Upper lobe of right lung (tissue), 1 donor: ENCODE data around the gene PITRM1. TPM values are rescaled to one million over a fixed set of nuclear protein-coding genes. Genes with fewer than 3 reads are reported as not detected.
A peak's percentile ranks its signal among the peaks of the same experiment; 100 is the strongest.

ENCODE experiments used
- ATAC-seq: fragments of 200-7000 bp; cut with Tn5 transposase; one replicate; pipeline ENCODE4 v1.9.1; 2020; ENCODE audit warnings: mild to moderate bottlenecking, moderate library complexity
- DNase-seq: peaks from one replicate; pipeline ENCODE4 v3.0.0-alpha.2; 2020
- H3K27ac ChIP-seq: fragments of 200-600 bp; one replicate; pipeline ENCODE4 v1.8.0; 2022
- H3K27me3 ChIP-seq: fragments of 200-600 bp; one replicate; pipeline ENCODE4 v1.8.0; 2022; ENCODE audit warnings: mild to moderate bottlenecking
- H3K36me3 ChIP-seq: fragments of 200-600 bp; one replicate; pipeline ENCODE4 v1.8.0; 2022
- H3K4me1 ChIP-seq: fragments of 200-600 bp; one replicate; pipeline ENCODE4 v1.8.0; 2022
- H3K4me3 ChIP-seq: fragments of 200-600 bp; one replicate; pipeline ENCODE4 v1.8.0; 2022; ENCODE audit warnings: mild to moderate bottlenecking
- H3K9me3 ChIP-seq: fragments of 200-600 bp; one replicate; pipeline ENCODE4 v1.8.0; 2022
- intact Hi-C: fragments of 100-400 bp; cut with DNase I; formaldehyde crosslinking; loops from one replicate; pipeline ENCODE4 v1.11.0; 2022
- total RNA-seq: library from RNA; stranded (reverse); fragmentation: NEBNext Ultra II Directional; extraction: Animal tissue kit (Norgen Biotek cat#: 25700); gene quantifications from one replicate; pipeline ENCODE4 v1.2.1, GENCODE V29; 2021
- TF ChIP-seq, protein P1 (sequence below): fragments of 200-600 bp; IDR thresholded peaks from one replicate; pipeline ENCODE4 v1.8.0; 2022; ENCODE audit warnings: antibody characterized with exemption
- donor health status: DM: no; HTN: yes; CAD: no; lungs with severe emphysema.

The PITRM1 gene
- total RNA-seq, 1 donor from 2014 or later, result 65.0 TPM

DNA sequence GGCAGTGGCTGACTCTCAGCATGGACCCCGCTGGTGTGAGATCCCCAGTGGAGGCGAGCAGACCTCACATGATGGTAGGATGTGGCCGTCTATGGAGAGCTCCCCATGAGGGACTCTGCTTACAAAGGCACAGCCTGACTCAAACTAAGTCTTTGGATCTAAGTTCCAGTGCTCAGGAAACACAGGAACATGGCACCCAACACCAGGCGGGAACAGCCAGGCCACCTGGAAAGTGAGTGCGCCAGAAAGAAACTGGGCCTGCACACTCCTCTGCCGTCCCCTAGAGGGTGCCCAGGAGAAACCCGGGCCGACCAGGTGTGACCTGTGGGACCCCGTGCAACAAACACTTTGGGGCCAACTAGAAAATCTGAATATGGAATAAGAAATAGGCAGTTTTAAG, 10.0 kb downstream of the PITRM1 start:
- ATAC-seq (peak; percentile 32), DNase-seq (no peak)
- H3K27me3 ChIP-seq, result no peaks in the 10 kb centered on the region
- no peak overlapping the region for H3K4me3 ChIP-seq
- H3K36me3 ChIP-seq, result peaks cover 94% of the 10 kb centered on the region
- H3K9me3 ChIP-seq, result no peaks in the 10 kb centered on the region
- no peak overlapping the region for H3K27ac ChIP-seq
- H3K4me1 ChIP-seq, result no peaks in the 10 kb centered on the region
- intact Hi-C loops, result no loop called here
- TF ChIP-seq, protein P1, sequence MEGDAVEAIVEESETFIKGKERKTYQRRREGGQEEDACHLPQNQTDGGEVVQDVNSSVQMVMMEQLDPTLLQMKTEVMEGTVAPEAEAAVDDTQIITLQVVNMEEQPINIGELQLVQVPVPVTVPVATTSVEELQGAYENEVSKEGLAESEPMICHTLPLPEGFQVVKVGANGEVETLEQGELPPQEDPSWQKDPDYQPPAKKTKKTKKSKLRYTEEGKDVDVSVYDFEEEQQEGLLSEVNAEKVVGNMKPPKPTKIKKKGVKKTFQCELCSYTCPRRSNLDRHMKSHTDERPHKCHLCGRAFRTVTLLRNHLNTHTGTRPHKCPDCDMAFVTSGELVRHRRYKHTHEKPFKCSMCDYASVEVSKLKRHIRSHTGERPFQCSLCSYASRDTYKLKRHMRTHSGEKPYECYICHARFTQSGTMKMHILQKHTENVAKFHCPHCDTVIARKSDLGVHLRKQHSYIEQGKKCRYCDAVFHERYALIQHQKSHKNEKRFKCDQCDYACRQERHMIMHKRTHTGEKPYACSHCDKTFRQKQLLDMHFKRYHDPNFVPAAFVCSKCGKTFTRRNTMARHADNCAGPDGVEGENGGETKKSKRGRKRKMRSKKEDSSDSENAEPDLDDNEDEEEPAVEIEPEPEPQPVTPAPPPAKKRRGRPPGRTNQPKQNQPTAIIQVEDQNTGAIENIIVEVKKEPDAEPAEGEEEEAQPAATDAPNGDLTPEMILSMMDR, result no peak

DNA sequence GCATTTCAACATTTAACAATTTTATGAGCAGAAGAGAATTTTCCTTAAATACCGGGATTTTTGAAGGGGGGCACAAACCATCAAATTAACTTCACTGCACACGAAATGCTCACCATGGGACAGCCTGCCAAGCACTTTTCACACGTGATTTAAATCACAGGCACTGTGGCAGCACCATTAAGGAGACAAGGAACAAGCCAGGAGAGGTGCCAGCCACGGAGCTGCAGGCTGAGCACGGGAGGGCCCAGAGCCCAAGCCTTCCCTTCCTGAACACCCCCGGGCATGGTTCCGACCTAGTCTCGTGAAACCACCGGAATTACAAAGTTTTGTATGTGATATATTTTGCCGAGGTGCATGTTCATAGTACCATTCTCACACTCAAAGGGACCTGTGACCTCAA, 13.4 kb downstream of the PITRM1 start:
- H3K27ac ChIP-seq, result no peak overlapping the region
- intact Hi-C loops, result no loop called here
- H3K4me3 ChIP-seq, result no peak overlapping the region
- H3K36me3 ChIP-seq, result peaks cover 94% of the 10 kb centered on the region
- H3K27me3 ChIP-seq, result no peaks in the 10 kb centered on the region
- no peaks in the 10 kb centered on the region for H3K9me3 ChIP-seq
- DNase-seq (no peak), ATAC-seq (no peak)
- H3K4me1 ChIP-seq, result no peaks in the 10 kb centered on the region
- TF ChIP-seq, protein P1, result no peak

DNA sequence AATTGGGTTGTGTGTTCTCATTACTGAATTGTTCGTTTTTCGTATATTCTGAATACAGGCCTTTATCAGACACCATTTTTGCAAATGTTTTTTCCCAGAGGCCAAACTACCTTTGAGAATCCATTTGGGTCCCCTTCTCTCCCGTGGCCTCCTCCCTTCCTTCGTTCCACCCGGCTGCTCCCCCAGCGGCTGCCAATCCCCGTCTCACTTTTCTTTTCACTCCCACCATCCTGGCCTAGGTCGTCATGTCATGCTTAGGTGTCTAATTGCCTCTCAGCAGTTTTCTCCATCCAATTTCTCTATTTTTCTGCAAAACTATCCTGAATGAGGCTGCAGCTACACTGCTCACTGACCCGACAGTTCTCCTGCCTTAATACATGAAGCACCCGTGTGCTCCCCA, 17.9 kb downstream of the PITRM1 start:
- H3K4me3 ChIP-seq, result no peak overlapping the region
- peaks cover 99% of the 10 kb centered on the region for H3K36me3 ChIP-seq
- peak; percentile 32 for DNase-seq
- TF ChIP-seq, protein P1, result no peak
- no peaks in the 10 kb centered on the region for H3K9me3 ChIP-seq
- intact Hi-C loops, result no loop called here
- no peak for ATAC-seq
- no peak overlapping the region for H3K27ac ChIP-seq
- H3K27me3 ChIP-seq, result no peaks in the 10 kb centered on the region
- H3K4me1 ChIP-seq, result no peaks in the 10 kb centered on the region

DNA sequence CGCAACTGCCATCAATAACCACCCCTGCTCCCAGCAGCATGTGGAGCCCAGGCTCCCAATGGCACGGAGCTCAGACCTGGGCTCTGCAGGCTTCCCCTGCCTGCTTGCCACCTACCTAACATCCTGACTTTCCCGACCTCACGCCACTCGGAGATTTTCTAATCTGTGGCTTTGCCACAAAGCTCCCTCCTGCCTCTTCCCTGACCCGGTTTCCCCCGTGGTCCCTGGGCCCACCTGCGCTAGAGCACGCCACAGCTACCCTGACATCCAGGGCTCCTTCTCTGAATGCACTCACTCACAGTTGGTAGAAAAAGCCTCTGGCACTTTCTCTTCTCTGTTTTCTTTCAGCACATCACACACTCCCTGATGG, 20.0 kb downstream of the PITRM1 start:
- Histone ChIP-seq H3K36me3 (peaks cover 97% of the 10 kb centered on the region), H3K4me1 (no peaks in the 10 kb centered on the region), H3K4me3 (no peak overlapping the region), H3K27ac (no peak overlapping the region), H3K27me3 (no peaks in the 10 kb centered on the region), H3K9me3 (no peaks in the 10 kb centered on the region)
- no peak for ATAC-seq
- intact Hi-C loops, result no loop called here
- TF ChIP-seq, protein P1, result no peak
- no peak for DNase-seq

DNA sequence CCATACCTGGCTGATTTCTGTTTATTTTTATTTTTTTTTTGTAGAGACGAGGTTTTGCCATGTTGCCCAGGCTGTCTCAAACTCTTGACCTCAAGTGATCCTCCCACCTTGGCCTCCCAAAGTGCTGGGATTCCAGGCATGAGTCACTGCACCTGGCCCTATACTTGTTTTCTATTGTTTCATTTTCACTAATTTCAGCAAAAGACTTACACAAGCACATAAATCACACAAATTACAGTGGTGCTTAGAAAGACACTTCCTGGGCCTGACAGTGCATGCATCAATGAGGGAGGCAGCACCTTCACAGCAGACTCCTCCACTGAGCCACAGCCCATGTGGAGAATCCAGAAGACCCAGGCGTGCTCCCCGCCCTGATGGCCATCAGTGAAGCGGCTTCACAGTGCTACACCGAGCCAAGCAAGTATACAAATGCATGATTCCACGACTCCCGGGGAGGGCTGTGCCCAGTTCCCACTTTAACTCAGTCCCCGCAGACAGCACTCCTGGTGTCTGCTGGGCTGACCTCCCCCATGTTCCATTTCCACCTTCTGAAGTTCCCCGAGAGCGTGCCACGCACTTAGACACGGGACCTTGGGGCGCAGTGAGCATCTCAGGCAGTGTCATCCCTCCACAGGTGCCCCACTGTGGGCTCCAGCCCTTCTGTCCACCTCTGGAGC, 20.6 kb downstream of the PITRM1 start:
- Histone ChIP-seq H3K4me3 (no peak overlapping the region), H3K36me3 (peaks cover 97% of the 10 kb centered on the region), H3K27ac (no peak overlapping the region), H3K9me3 (no peaks in the 10 kb centered on the region), H3K4me1 (no peaks in the 10 kb centered on the region), H3K27me3 (no peaks in the 10 kb centered on the region)
- ATAC-seq, result peak; percentile 19
- intact Hi-C loops, result no loop called here
- TF ChIP-seq, protein P1, result no peak
- DNase-seq, result peak; percentile 47

DNA sequence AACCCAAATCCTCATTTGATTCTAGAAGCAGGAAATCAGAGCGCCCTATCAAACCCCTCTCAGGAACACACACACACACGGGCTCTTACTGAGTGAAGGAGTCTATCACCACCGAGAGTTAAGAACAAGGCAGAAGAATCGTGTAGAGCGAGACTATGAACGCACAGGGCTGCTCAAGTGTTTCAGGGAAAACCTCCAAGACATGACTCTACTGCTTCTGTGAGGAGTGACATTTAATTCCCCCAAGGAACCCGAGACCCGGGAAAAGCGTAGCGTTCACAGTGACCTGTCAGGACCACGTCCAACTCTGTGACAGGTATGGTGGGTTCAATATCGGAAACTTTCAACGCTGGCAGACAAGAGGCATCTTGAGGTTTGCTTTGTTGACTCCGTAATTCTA, 21.6 kb downstream of the PITRM1 start:
- intact Hi-C loops, result no loop called here
- peak; percentile 15 for DNase-seq
- Histone ChIP-seq H3K9me3 (no peaks in the 10 kb centered on the region), H3K4me1 (no peaks in the 10 kb centered on the region), H3K27me3 (no peaks in the 10 kb centered on the region), H3K27ac (no peak overlapping the region), H3K4me3 (no peak overlapping the region), H3K36me3 (peaks cover 97% of the 10 kb centered on the region)
- TF ChIP-seq, protein P1, result no peak
- no peak for ATAC-seq
